ENCODE measurements around the gene GGA2.

- TF ChIP-seq, protein P1, sequence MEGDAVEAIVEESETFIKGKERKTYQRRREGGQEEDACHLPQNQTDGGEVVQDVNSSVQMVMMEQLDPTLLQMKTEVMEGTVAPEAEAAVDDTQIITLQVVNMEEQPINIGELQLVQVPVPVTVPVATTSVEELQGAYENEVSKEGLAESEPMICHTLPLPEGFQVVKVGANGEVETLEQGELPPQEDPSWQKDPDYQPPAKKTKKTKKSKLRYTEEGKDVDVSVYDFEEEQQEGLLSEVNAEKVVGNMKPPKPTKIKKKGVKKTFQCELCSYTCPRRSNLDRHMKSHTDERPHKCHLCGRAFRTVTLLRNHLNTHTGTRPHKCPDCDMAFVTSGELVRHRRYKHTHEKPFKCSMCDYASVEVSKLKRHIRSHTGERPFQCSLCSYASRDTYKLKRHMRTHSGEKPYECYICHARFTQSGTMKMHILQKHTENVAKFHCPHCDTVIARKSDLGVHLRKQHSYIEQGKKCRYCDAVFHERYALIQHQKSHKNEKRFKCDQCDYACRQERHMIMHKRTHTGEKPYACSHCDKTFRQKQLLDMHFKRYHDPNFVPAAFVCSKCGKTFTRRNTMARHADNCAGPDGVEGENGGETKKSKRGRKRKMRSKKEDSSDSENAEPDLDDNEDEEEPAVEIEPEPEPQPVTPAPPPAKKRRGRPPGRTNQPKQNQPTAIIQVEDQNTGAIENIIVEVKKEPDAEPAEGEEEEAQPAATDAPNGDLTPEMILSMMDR (IDR thresholded peaks at IDR 0.05) = no peak
- no peak for TF ChIP-seq POLR2AphosphoS5 (IDR thresholded peaks at IDR 0.05)
- no peak for TF ChIP-seq POLR2A (IDR thresholded peaks at IDR 0.05)
These were observed 56.8 kb downstream of the GGA2 start for GRCh38 chr16:23453338-23454052.

Measured in gastroesophageal sphincter (tissue), 3 donors.